Measurements from ENCODE around the gene KPNB1.

- TF ChIP-seq RAD21 (IDR thresholded peaks at IDR 0.05; ENCODE audit: low read length) (no peak), RCOR1 (IDR thresholded peaks at IDR 0.05; ENCODE audit: insufficient replicate concordance, low read length) (no peak), CTCF (conservative IDR thresholded peaks at IDR 0.05; ENCODE audit: low read depth, low read length) (no peak), BHLHE40 (IDR thresholded peaks at IDR 0.05; ENCODE audit: low read depth, low read length) (no peak), POLR2A (IDR thresholded peaks at IDR 0.05; ENCODE audit: low read depth, low read length) (no peak), MAFK (IDR thresholded peaks at IDR 0.05; ENCODE audit: low read depth, low read length) (no peak), CEBPB (IDR thresholded peaks at IDR 0.05; ENCODE audit: low read depth, low read length) (no peak), ELK1 (IDR thresholded peaks at IDR 0.05; ENCODE audit: borderline replicate concordance, low read depth, low read length) (no peak)
Observed at GRCh38 chr17:47660064-47660492, 10.4 kb downstream of the KPNB1 start.

Data from IMR-90 (cell line).